ENCODE results near the gene NFKBIZ. TPM values are rescaled to one million over a fixed set of nuclear protein-coding genes. Genes with fewer than 3 reads are reported as not detected.

The NFKBIZ gene
- total and polyA plus RNA-seq, 9 of the 15 experiments (the other 6 are each of a cell fraction or from before 2014, with no cell fraction given): 1.2 to 13.7 (median 5.7) TPM

DNA sequence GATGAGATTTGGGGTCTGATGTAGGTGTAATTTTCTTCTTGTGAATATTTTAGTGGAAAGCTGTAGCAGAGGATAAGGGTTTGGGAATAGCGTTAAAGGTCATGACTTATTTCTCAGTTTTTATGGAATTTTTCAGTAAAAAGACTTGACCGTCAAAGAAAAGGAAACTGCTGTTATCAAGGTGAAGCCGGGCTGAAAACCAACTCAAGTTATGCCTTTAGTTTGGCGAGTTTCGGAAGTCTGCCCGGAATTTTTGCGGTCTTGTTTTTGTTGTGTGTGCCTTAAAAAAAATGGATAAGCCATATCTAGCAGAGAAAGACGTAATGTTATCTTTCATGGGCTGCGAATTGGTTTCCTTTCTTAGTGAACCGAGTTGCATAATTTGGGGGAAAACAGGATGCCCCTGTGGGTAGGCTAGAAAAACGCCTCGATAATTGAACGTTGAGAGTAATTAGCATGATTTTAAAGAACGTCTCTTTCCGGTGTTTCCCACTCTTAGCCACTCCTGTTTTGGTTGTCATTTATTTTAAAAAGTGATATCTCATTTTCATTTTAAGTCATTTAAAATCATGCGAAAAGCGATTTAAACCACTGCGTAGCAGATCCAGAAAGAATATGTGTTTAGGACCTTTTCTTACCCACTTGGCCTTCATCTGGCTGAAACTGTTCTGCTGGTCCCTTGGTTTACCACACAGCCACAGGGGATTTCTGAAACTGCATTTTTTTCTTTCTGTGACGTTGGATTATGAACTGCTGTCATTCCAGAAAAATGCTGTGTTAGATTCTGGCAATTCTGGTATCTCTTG lies 1.1 kb downstream of the NFKBIZ start (continued):
- TF ChIP-seq, protein P1, sequence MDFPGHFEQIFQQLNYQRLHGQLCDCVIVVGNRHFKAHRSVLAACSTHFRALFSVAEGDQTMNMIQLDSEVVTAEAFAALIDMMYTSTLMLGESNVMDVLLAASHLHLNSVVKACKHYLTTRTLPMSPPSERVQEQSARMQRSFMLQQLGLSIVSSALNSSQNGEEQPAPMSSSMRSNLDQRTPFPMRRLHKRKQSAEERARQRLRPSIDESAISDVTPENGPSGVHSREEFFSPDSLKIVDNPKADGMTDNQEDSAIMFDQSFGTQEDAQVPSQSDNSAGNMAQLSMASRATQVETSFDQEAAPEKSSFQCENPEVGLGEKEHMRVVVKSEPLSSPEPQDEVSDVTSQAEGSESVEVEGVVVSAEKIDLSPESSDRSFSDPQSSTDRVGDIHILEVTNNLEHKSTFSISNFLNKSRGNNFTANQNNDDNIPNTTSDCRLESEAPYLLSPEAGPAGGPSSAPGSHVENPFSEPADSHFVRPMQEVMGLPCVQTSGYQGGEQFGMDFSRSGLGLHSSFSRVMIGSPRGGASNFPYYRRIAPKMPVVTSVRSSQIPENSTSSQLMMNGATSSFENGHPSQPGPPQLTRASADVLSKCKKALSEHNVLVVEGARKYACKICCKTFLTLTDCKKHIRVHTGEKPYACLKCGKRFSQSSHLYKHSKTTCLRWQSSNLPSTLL (IDR thresholded peaks at IDR 0.05): no peak
- TF ChIP-seq, protein P2, sequence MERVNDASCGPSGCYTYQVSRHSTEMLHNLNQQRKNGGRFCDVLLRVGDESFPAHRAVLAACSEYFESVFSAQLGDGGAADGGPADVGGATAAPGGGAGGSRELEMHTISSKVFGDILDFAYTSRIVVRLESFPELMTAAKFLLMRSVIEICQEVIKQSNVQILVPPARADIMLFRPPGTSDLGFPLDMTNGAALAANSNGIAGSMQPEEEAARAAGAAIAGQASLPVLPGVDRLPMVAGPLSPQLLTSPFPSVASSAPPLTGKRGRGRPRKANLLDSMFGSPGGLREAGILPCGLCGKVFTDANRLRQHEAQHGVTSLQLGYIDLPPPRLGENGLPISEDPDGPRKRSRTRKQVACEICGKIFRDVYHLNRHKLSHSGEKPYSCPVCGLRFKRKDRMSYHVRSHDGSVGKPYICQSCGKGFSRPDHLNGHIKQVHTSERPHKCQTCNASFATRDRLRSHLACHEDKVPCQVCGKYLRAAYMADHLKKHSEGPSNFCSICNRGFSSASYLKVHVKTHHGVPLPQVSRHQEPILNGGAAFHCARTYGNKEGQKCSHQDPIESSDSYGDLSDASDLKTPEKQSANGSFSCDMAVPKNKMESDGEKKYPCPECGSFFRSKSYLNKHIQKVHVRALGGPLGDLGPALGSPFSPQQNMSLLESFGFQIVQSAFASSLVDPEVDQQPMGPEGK (CRISPR knock-in tag; IDR thresholded peaks at IDR 0.05; ENCODE audit: borderline replicate concordance): no peak
- TF ChIP-seq FIP1L1 (IDR thresholded peaks at IDR 0.05; ENCODE audit: low read depth, low read length, poor library complexity, severe bottlenecking) (no peak), TAF9B (IDR thresholded peaks at IDR 0.05; ENCODE audit: partially characterized antibody) (no peak), FOSL1 (tag; conservative IDR thresholded peaks at IDR 0.05) (no peak), TCFL5 (CRISPR knock-in tag; conservative IDR thresholded peaks at IDR 0.05) (no peak), ZC3H8 (IDR thresholded peaks at IDR 0.05) (no peak), ZNF212 (CRISPR knock-in tag; IDR thresholded peaks at IDR 0.05) (no peak), SAP30 (IDR thresholded peaks at IDR 0.05; ENCODE audit: borderline replicate concordance, insufficient read depth, low read depth, low read length, poor library complexity, severe bottlenecking) (no peak), EP300 (IDR thresholded peaks at IDR 0.05; ENCODE audit: low read length) (peak; percentile 53; the same call in 1 of the 2 replicates), PCBP1 (IDR thresholded peaks at IDR 0.05; ENCODE audit: low read depth, low read length, poor library complexity, severe bottlenecking) (no peak), SRSF3 (IDR thresholded peaks at IDR 0.05; ENCODE audit: insufficient read depth, low read length) (no peak)
- TF ChIP-seq, protein P3, sequence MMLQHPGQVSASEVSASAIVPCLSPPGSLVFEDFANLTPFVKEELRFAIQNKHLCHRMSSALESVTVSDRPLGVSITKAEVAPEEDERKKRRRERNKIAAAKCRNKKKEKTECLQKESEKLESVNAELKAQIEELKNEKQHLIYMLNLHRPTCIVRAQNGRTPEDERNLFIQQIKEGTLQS (IDR thresholded peaks at IDR 0.05): no peak
- TF ChIP-seq, protein P3 (CRISPR knock-in tag; conservative IDR thresholded peaks at IDR 0.05): no peak
- TF ChIP-seq, protein P4, sequence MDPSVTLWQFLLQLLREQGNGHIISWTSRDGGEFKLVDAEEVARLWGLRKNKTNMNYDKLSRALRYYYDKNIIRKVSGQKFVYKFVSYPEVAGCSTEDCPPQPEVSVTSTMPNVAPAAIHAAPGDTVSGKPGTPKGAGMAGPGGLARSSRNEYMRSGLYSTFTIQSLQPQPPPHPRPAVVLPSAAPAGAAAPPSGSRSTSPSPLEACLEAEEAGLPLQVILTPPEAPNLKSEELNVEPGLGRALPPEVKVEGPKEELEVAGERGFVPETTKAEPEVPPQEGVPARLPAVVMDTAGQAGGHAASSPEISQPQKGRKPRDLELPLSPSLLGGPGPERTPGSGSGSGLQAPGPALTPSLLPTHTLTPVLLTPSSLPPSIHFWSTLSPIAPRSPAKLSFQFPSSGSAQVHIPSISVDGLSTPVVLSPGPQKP (CRISPR knock-in tag; IDR thresholded peaks at IDR 0.05): no peak
- TF ChIP-seq, protein P5, sequence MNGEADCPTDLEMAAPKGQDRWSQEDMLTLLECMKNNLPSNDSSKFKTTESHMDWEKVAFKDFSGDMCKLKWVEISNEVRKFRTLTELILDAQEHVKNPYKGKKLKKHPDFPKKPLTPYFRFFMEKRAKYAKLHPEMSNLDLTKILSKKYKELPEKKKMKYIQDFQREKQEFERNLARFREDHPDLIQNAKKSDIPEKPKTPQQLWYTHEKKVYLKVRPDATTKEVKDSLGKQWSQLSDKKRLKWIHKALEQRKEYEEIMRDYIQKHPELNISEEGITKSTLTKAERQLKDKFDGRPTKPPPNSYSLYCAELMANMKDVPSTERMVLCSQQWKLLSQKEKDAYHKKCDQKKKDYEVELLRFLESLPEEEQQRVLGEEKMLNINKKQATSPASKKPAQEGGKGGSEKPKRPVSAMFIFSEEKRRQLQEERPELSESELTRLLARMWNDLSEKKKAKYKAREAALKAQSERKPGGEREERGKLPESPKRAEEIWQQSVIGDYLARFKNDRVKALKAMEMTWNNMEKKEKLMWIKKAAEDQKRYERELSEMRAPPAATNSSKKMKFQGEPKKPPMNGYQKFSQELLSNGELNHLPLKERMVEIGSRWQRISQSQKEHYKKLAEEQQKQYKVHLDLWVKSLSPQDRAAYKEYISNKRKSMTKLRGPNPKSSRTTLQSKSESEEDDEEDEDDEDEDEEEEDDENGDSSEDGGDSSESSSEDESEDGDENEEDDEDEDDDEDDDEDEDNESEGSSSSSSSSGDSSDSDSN (IDR thresholded peaks at IDR 0.05; ENCODE audit: borderline replicate concordance in 1 of 2, low read depth in 2 of 2, low read length in 2 of 2): no peak
- TF ChIP-seq, protein P6, sequence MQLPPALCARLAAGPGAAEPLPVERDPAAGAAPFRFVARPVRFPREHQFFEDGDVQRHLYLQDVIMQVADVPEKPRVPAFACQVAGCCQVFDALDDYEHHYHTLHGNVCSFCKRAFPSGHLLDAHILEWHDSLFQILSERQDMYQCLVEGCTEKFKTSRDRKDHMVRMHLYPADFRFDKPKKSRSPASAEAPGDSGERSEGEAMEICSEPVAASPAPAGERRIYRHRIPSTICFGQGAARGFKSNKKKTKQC (CRISPR knock-in tag; IDR thresholded peaks at IDR 0.05): no peak
